HepG2 (cell line): Measurements from ENCODE around the gene ARIH2. TPM values are rescaled to one million over a fixed set of nuclear protein-coding genes. Genes with fewer than 3 reads are reported as not detected.

Source experiments
- CBX1 ChIP-seq: IDR thresholded peaks from one replicate; pipeline ENCODE4 v1.6.1; 2016; ENCODE audit warnings: antibody characterized with exemption, low read depth
- KLF15 ChIP-seq: sonication (generic); formaldehyde crosslinking; IDR thresholded peaks from 2 replicates; pipeline ENCODE4 v1.8.1; 2023; ENCODE audit warnings: borderline replicate concordance, mild to moderate bottlenecking, inconsistent platforms, missing genetic modification reagents, mixed read lengths
- TFDP1 ChIP-seq: IDR thresholded peaks from 2 replicates; pipeline ENCODE4 v1.6.1; 2016; ENCODE audit warnings: missing compliant biosample characterization, missing genetic modification reagents, borderline replicate concordance
- USF2 ChIP-seq, 2 experiments: sonication (generic) in 1 of 2; formaldehyde crosslinking in 1 of 2; IDR thresholded peaks; 2 replicates each; pipeline versions ENCODE4 v1.5.1 to v1.6.1; 2011 to 2020; ENCODE audit warnings: borderline replicate concordance in 1 of 2, low read depth in 1 of 2, low read length in 1 of 2, mild to moderate bottlenecking in 1 of 2, missing genetic modification reagents in 1 of 2, moderate library complexity in 1 of 2
- ZNF124 ChIP-seq: sonication (generic); formaldehyde crosslinking; IDR thresholded peaks from 2 replicates; pipeline ENCODE4 v1.4.0; 2020; ENCODE audit warnings: missing genetic modification reagents
- ZNF331 ChIP-seq: sonication (generic); formaldehyde crosslinking; IDR thresholded peaks from 2 replicates; pipeline ENCODE4 v1.4.0; 2020; ENCODE audit warnings: missing genetic modification reagents
- ZSCAN25 ChIP-seq: sonication (generic); formaldehyde crosslinking; IDR thresholded peaks from 2 replicates; pipeline ENCODE4 v1.8.0; 2022; ENCODE audit warnings: mild to moderate bottlenecking, missing genetic modification reagents
- ZXDC ChIP-seq: sonication (generic); formaldehyde crosslinking; IDR thresholded peaks from 2 replicates; pipeline ENCODE4 v1.5.0; 2020; ENCODE audit warnings: mild to moderate bottlenecking, missing genetic modification reagents
- polyA plus RNA-seq, 8 experiments: library from polyadenylated mRNA; depleted of rRNA in 3 of 8; stranded (reverse) in 7 of 8; unstranded in 1 of 8; fragments of >200 nt; fragmentation: Illumina TruSeq in 4 of 8; extraction: Trizol in 4 of 8; gene quantifications; 2 replicates each; pipeline versions ENCODE4 v1.2.1 to v1.2.3, GENCODE V29; 2011 to 2016; ENCODE audit warnings: low read depth in 4 of 8, missing spikeins in 1 of 8, mixed read lengths in 1 of 8; ENCODE audit not compliant: insufficient read depth in 1 of 8
- total RNA-seq, 5 experiments: library from RNA; depleted of rRNA; stranded (reverse); fragments of >200 nt; fragmentation: Illumina TruSeq; extraction: Trizol; gene quantifications; 2 replicates each; pipeline ENCODE4 v1.2.3, GENCODE V29; 2016; ENCODE audit warnings: low read depth in 1 of 5
- TF ChIP-seq, protein P1 (sequence below): sonication (generic); formaldehyde crosslinking; IDR thresholded peaks from 2 replicates; pipeline ENCODE4 v1.4.0; 2020; ENCODE audit warnings: mild to moderate bottlenecking, missing genetic modification reagents, borderline replicate concordance
- TF ChIP-seq, protein P2 (sequence below): sonication (generic); formaldehyde crosslinking; conservative IDR thresholded peaks from 2 replicates; pipeline ENCODE4 v1.4.0; 2020; ENCODE audit warnings: mild to moderate bottlenecking, missing genetic modification reagents, moderate library complexity
- TF ChIP-seq, protein P3 (sequence below): sonication (generic); formaldehyde crosslinking; IDR thresholded peaks from 2 replicates; pipeline ENCODE4 v1.8.1; 2023; ENCODE audit warnings: mild to moderate bottlenecking, inconsistent platforms, moderate library complexity, missing genetic modification reagents, borderline replicate concordance

Gene ARIH2
- total and polyA plus RNA-seq, 2 of the 13 experiments (the other 11 are each of a cell fraction or from before 2014, with no cell fraction given) = 64.8 to 83.3 TPM

DNA sequence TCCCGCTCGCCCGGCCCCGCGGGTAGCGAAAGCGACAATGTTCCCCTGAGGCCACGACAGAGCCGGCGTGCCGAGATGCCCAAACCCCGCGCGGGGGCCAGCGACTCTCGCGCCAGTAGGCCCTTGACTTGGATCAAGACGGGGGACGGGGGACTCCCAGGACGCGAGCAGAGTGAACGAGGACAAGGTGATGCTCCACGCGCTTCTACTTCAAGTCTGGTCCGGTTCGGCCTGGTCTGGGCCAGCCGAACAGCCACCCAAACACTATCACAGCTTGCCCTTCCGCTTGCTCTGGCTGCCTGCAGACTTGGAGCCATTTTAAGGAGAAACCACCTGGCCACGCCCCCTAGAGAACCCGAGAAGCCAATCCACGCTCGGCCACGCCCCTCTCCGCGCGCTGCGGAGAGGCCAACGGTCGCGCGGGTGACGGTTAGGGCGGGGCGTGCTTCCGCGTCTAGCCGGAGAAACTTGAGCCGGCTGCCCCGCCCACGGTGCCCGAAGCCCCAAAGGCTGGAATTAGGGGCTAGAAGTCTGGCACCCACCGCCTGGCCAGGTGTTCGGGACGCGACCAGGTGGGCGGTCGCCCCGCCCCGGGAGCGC lies 102.7 kb downstream of the ARIH2 start (continued):
- no peak for TF ChIP-seq USF2 (IDR thresholded peaks at IDR 0.05; ENCODE audit: low read depth, low read length)
- no peak for TF ChIP-seq USF2 (CRISPR knock-in tag; IDR thresholded peaks at IDR 0.05; ENCODE audit: borderline replicate concordance)
- TF ChIP-seq, protein P1, sequence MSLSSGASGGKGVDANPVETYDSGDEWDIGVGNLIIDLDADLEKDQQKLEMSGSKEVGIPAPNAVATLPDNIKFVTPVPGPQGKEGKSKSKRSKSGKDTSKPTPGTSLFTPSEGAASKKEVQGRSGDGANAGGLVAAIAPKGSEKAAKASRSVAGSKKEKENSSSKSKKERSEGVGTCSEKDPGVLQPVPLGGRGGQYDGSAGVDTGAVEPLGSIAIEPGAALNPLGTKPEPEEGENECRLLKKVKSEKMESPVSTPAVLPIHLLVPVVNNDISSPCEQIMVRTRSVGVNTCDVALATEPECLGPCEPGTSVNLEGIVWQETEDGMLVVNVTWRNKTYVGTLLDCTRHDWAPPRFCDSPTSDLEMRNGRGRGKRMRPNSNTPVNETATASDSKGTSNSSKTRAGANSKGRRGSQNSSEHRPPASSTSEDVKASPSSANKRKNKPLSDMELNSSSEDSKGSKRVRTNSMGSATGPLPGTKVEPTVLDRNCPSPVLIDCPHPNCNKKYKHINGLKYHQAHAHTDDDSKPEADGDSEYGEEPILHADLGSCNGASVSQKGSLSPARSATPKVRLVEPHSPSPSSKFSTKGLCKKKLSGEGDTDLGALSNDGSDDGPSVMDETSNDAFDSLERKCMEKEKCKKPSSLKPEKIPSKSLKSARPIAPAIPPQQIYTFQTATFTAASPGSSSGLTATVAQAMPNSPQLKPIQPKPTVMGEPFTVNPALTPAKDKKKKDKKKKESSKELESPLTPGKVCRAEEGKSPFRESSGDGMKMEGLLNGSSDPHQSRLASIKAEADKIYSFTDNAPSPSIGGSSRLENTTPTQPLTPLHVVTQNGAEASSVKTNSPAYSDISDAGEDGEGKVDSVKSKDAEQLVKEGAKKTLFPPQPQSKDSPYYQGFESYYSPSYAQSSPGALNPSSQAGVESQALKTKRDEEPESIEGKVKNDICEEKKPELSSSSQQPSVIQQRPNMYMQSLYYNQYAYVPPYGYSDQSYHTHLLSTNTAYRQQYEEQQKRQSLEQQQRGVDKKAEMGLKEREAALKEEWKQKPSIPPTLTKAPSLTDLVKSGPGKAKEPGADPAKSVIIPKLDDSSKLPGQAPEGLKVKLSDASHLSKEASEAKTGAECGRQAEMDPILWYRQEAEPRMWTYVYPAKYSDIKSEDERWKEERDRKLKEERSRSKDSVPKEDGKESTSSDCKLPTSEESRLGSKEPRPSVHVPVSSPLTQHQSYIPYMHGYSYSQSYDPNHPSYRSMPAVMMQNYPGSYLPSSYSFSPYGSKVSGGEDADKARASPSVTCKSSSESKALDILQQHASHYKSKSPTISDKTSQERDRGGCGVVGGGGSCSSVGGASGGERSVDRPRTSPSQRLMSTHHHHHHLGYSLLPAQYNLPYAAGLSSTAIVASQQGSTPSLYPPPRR = peak; percentile 38
- peak; percentile 17 for TF ChIP-seq ZNF124
- TF ChIP-seq, protein P2, sequence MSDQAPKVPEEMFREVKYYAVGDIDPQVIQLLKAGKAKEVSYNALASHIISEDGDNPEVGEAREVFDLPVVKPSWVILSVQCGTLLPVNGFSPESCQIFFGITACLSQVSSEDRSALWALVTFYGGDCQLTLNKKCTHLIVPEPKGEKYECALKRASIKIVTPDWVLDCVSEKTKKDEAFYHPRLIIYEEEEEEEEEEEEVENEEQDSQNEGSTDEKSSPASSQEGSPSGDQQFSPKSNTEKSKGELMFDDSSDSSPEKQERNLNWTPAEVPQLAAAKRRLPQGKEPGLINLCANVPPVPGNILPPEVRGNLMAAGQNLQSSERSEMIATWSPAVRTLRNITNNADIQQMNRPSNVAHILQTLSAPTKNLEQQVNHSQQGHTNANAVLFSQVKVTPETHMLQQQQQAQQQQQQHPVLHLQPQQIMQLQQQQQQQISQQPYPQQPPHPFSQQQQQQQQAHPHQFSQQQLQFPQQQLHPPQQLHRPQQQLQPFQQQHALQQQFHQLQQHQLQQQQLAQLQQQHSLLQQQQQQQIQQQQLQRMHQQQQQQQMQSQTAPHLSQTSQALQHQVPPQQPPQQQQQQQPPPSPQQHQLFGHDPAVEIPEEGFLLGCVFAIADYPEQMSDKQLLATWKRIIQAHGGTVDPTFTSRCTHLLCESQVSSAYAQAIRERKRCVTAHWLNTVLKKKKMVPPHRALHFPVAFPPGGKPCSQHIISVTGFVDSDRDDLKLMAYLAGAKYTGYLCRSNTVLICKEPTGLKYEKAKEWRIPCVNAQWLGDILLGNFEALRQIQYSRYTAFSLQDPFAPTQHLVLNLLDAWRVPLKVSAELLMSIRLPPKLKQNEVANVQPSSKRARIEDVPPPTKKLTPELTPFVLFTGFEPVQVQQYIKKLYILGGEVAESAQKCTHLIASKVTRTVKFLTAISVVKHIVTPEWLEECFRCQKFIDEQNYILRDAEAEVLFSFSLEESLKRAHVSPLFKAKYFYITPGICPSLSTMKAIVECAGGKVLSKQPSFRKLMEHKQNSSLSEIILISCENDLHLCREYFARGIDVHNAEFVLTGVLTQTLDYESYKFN = peak; percentile 50; the same call in 1 of the 2 replicates
- TF ChIP-seq ZXDC (CRISPR knock-in tag) = no peak
- peak; percentile 87 for TF ChIP-seq CBX1
- TF ChIP-seq ZNF331 = peak; percentile 88
- TF ChIP-seq KLF15 (CRISPR knock-in tag) = no peak; the same call in 1 of the 2 replicates
- TF ChIP-seq, protein P3, sequence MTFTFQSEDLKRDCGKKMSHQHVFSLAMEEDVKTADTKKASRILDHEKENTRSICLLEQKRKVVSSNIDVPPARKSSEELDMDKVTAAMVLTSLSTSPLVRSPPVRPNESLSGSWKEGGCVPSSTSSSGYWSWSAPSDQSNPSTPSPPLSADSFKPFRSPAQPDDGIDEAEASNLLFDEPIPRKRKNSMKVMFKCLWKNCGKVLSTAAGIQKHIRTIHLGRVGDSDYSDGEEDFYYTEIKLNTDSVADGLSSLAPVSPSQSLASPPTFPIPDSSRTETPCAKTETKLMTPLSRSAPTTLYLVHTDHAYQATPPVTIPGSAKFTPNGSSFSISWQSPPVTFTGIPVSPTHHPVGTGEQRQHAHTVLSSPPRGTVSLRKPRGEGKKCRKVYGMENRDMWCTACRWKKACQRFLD (CRISPR knock-in tag) = peak; percentile 68
- no peak for TF ChIP-seq TFDP1 (CRISPR knock-in tag)
- no peak for TF ChIP-seq ZSCAN25 (CRISPR knock-in tag)
